Vagina (tissue), 2 donors: ENCODE measurements around the gene STXBP6.

Source experiments
- CTCF ChIP-seq, 3 experiments: fragments of 450-650 bp in 2 of 3; fragments of 200-600 bp in 1 of 3; sonication (generic) in 1 of 3; IDR thresholded peaks; one replicate each; pipeline ENCODE4 v1.5.1; 2017 to 2019; ENCODE audit warnings: antibody characterized with exemption in 3 of 3, mild to moderate bottlenecking in 2 of 3, moderate library complexity in 2 of 3
- POLR2A ChIP-seq, 2 donors: fragments of 450-650 bp; IDR thresholded peaks; one replicate each; pipeline ENCODE4 v1.6.1; 2017; ENCODE audit warnings: antibody characterized with exemption in 2 of 2, mild to moderate bottlenecking in 2 of 2, moderate library complexity in 2 of 2
- POLR2AphosphoS5 ChIP-seq, 2 donors: sonication (generic); formaldehyde crosslinking; IDR thresholded peaks; one replicate each; pipeline ENCODE4 v1.9.0; 2017; ENCODE audit warnings: antibody characterized with exemption in 2 of 2, mild to moderate bottlenecking in 2 of 2, low read depth in 1 of 2; ENCODE audit not compliant: insufficient read depth in 1 of 2

GRCh38 chr14:24868389-24868788, 181.6 kb downstream of the STXBP6 start:
- TF ChIP-seq POLR2A (IDR thresholded peaks at IDR 0.05) (no peak), CTCF (IDR thresholded peaks at IDR 0.05) (no peak), POLR2AphosphoS5 (IDR thresholded peaks at IDR 0.05; ENCODE audit: insufficient read depth in 1 of 2, low read depth in 1 of 2) (no peak)
